Measurements from ENCODE around the gene SLIT3. TPM values are rescaled to one million over a fixed set of nuclear protein-coding genes. Genes with fewer than 3 reads are reported as not detected.

The SLIT3 gene
- total and polyA plus RNA-seq, 2 experiments from 2014 or later: 0.59 to 0.71 TPM

DNA sequence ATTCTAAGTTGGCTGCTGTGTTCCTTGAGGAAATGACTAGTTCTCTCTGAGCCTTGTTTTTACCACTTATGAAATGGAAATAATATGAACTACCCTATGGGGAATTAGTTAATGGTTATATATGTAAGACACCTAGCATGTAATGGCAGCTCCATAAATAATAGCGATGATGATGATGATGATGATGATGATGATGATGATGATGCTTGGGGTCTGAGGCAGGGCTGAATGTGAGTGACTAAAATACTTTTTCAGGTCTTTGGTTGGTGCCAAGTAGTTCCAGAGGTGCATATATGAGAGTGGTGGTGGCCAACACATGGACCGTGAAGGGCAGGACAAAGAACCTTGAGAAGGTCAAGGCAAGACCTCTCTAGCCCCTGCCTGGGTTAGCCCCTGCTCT lies 598.4 kb downstream of the SLIT3 start (continued):
- TF ChIP-seq, protein P1, sequence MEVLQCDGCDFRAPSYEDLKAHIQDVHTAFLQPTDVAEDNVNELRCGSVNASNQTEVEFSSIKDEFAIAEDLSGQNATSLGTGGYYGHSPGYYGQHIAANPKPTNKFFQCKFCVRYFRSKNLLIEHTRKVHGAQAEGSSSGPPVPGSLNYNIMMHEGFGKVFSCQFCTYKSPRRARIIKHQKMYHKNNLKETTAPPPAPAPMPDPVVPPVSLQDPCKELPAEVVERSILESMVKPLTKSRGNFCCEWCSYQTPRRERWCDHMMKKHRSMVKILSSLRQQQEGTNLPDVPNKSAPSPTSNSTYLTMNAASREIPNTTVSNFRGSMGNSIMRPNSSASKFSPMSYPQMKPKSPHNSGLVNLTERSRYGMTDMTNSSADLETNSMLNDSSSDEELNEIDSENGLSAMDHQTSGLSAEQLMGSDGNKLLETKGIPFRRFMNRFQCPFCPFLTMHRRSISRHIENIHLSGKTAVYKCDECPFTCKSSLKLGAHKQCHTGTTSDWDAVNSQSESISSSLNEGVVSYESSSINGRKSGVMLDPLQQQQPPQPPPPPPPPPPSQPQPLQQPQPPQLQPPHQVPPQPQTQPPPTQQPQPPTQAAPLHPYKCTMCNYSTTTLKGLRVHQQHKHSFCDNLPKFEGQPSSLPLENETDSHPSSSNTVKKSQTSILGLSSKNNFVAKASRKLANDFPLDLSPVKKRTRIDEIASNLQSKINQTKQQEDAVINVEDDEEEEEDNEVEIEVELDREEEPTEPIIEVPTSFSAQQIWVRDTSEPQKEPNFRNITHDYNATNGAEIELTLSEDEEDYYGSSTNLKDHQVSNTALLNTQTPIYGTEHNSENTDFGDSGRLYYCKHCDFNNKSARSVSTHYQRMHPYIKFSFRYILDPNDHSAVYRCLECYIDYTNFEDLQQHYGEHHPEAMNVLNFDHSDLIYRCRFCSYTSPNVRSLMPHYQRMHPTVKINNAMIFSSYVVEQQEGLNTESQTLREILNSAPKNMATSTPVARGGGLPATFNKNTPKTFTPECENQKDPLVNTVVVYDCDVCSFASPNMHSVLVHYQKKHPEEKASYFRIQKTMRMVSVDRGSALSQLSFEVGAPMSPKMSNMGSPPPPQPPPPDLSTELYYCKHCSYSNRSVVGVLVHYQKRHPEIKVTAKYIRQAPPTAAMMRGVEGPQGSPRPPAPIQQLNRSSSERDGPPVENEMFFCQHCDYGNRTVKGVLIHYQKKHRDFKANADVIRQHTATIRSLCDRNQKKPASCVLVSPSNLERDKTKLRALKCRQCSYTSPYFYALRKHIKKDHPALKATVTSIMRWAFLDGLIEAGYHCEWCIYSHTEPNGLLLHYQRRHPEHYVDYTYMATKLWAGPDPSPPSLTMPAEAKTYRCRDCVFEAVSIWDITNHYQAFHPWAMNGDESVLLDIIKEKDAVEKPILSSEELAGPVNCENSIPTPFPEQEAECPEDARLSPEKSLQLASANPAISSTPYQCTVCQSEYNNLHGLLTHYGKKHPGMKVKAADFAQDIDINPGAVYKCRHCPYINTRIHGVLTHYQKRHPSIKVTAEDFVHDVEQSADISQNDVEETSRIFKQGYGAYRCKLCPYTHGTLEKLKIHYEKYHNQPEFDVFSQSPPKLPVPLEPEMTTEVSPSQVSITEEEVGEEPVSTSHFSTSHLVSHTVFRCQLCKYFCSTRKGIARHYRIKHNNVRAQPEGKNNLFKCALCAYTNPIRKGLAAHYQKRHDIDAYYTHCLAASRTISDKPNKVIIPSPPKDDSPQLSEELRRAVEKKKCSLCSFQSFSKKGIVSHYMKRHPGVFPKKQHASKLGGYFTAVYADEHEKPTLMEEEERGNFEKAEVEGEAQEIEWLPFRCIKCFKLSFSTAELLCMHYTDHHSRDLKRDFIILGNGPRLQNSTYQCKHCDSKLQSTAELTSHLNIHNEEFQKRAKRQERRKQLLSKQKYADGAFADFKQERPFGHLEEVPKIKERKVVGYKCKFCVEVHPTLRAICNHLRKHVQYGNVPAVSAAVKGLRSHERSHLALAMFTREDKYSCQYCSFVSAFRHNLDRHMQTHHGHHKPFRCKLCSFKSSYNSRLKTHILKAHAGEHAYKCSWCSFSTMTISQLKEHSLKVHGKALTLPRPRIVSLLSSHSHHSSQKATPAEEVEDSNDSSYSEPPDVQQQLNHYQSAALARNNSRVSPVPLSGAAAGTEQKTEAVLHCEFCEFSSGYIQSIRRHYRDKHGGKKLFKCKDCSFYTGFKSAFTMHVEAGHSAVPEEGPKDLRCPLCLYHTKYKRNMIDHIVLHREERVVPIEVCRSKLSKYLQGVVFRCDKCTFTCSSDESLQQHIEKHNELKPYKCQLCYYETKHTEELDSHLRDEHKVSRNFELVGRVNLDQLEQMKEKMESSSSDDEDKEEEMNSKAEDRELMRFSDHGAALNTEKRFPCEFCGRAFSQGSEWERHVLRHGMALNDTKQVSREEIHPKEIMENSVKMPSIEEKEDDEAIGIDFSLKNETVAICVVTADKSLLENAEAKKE (CRISPR knock-in tag; IDR thresholded peaks at IDR 0.05): no peak

DNA sequence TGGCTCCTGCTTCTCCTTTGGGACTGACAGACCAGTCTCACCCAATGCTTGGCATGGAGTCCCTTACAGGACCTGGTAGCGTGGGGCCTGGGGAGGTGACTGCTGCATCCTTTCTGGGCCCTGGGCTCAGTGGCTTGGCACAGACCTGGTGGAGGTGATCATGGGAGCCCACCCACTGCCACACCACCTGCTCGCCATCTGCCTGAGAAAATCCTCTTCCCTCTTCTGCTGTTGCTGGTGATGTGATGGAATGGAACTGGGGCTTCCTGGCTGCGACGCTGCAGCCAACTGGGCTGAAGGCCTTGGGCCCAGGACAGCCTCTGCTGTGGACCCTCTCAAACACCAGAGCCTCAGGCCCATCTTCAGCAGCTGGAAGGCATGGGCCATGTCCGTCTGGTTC lies 599.3 kb downstream of the SLIT3 start:
- no peaks in the 10 kb centered on the region for H3K79me2 ChIP-seq (replicated peaks; ENCODE audit: insufficient read depth)
- Mint-ChIP-seq H3K4me3 (no peak overlapping the region), H3K9me3 (no peaks in the 10 kb centered on the region), H3K4me1 (no peaks in the 10 kb centered on the region), H3K36me3 (ENCODE audit: low read depth) (no peaks in the 10 kb centered on the region), H3K27me3 (ENCODE audit: insufficient read depth, low read depth, poor library complexity) (peaks cover 2% of the 10 kb centered on the region), H3K27ac (no peak overlapping the region)
- H3K4me3 ChIP-seq: no peak overlapping the region
- H3K36me3 ChIP-seq (ENCODE audit: insufficient read depth): no peaks in the 10 kb centered on the region
- H3K9me2 ChIP-seq (ENCODE audit: insufficient read depth): 0 out of 2 replicates have a peak, but pooled peaks cover 6% of the 10 kb centered on the region
- no peaks in the 10 kb centered on the region for H3K27me3 ChIP-seq (ENCODE audit: insufficient read depth)
- DNase-seq (ENCODE audit: low spot score): no peak
- no peaks in the 10 kb centered on the region for H3K4me1 ChIP-seq (ENCODE audit: insufficient read depth)
- no peak for ATAC-seq
- no peaks in the 10 kb centered on the region for H4K20me1 ChIP-seq (replicated peaks; ENCODE audit: insufficient read depth)
- no peak overlapping the region for H3K27ac ChIP-seq (ENCODE audit: low read depth)
- no peaks in the 10 kb centered on the region for H3F3A ChIP-seq (replicated peaks; ENCODE audit: low read depth)
- H2AFZ ChIP-seq: no peak overlapping the region
- no peak overlapping the region for H3K4me2 ChIP-seq
- no peak for TF ChIP-seq ZNF331 (CRISPR knock-in tag; IDR thresholded peaks at IDR 0.05; ENCODE audit: low read depth)
- TF ChIP-seq, protein P2, sequence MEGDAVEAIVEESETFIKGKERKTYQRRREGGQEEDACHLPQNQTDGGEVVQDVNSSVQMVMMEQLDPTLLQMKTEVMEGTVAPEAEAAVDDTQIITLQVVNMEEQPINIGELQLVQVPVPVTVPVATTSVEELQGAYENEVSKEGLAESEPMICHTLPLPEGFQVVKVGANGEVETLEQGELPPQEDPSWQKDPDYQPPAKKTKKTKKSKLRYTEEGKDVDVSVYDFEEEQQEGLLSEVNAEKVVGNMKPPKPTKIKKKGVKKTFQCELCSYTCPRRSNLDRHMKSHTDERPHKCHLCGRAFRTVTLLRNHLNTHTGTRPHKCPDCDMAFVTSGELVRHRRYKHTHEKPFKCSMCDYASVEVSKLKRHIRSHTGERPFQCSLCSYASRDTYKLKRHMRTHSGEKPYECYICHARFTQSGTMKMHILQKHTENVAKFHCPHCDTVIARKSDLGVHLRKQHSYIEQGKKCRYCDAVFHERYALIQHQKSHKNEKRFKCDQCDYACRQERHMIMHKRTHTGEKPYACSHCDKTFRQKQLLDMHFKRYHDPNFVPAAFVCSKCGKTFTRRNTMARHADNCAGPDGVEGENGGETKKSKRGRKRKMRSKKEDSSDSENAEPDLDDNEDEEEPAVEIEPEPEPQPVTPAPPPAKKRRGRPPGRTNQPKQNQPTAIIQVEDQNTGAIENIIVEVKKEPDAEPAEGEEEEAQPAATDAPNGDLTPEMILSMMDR (conservative IDR thresholded peaks at IDR 0.05; ENCODE audit: low read depth in 2 of 2): no peak
- no peak for TF ChIP-seq ZNF114 (CRISPR knock-in tag; IDR thresholded peaks at IDR 0.05)
- TF ChIP-seq, protein P3, sequence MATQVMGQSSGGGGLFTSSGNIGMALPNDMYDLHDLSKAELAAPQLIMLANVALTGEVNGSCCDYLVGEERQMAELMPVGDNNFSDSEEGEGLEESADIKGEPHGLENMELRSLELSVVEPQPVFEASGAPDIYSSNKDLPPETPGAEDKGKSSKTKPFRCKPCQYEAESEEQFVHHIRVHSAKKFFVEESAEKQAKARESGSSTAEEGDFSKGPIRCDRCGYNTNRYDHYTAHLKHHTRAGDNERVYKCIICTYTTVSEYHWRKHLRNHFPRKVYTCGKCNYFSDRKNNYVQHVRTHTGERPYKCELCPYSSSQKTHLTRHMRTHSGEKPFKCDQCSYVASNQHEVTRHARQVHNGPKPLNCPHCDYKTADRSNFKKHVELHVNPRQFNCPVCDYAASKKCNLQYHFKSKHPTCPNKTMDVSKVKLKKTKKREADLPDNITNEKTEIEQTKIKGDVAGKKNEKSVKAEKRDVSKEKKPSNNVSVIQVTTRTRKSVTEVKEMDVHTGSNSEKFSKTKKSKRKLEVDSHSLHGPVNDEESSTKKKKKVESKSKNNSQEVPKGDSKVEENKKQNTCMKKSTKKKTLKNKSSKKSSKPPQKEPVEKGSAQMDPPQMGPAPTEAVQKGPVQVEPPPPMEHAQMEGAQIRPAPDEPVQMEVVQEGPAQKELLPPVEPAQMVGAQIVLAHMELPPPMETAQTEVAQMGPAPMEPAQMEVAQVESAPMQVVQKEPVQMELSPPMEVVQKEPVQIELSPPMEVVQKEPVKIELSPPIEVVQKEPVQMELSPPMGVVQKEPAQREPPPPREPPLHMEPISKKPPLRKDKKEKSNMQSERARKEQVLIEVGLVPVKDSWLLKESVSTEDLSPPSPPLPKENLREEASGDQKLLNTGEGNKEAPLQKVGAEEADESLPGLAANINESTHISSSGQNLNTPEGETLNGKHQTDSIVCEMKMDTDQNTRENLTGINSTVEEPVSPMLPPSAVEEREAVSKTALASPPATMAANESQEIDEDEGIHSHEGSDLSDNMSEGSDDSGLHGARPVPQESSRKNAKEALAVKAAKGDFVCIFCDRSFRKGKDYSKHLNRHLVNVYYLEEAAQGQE (IDR thresholded peaks at IDR 0.05; ENCODE audit: unreplicated experiment): no peak
- TF ChIP-seq EZH2 (IDR thresholded peaks at IDR 0.05; ENCODE audit: low read depth, unreplicated experiment): no peak

Data from GM23338 (cell line).